Progenitor cell of endocrine pancreas (in vitro differentiated cells): ENCODE results near the gene ALDOC. TPM values are rescaled to one million over a fixed set of nuclear protein-coding genes. Genes with fewer than 3 reads are reported as not detected.

Source experiments
- DNase-seq: peaks from one replicate; pipeline ENCODE4 v3.0.0; 2021; ENCODE audit warnings: low spot score; ENCODE audit not compliant: unreplicated experiment
- H3K27ac Mint-ChIP-seq: 2 replicates; pipeline ENCODE4 v1.8.0; 2021; ENCODE audit warnings: mild to moderate bottlenecking, moderate library complexity, mixed read lengths
- H3K27me3 Mint-ChIP-seq: 2 replicates; pipeline ENCODE4 v1.8.0; 2021; ENCODE audit warnings: mixed read lengths
- H3K36me3 Mint-ChIP-seq: 2 replicates; pipeline ENCODE4 v1.8.0; 2022; ENCODE audit warnings: mixed read lengths; ENCODE audit not compliant: insufficient read depth
- H3K4me1 Mint-ChIP-seq: 2 replicates; pipeline ENCODE4 v1.8.0; 2021; ENCODE audit warnings: low read depth, mixed read lengths
- H3K4me3 Mint-ChIP-seq: 2 replicates; pipeline ENCODE4 v1.8.0; 2021; ENCODE audit warnings: low read depth, mild to moderate bottlenecking, moderate library complexity, mixed read lengths
- H3K9me3 Mint-ChIP-seq: 2 replicates; pipeline ENCODE4 v1.8.0; 2021; ENCODE audit warnings: low read depth, mixed read lengths
- CTCF ChIP-seq: fragments of 200-600 bp; sonication (generic); IDR thresholded peaks from one replicate; pipeline ENCODE4 v1.5.0; 2021; ENCODE audit warnings: antibody characterized with exemption, mild to moderate bottlenecking; ENCODE audit not compliant: unreplicated experiment
- total RNA-seq: library from RNA; stranded (reverse); gene quantifications from 2 replicates; pipeline ENCODE4 v1.2.1, GENCODE V29; 2021

Gene ALDOC
- total RNA-seq, 1 donor from 2014 or later = 4.8 TPM

- Mint-ChIP-seq H3K9me3 (no peaks in the 10 kb centered on the region), H3K27me3 (peaks cover 15% of the 10 kb centered on the region), H3K27ac (no peak overlapping the region), H3K4me3 (no peak overlapping the region), H3K36me3 (peaks cover 6% of the 10 kb centered on the region), H3K4me1 (peaks cover 13% of the 10 kb centered on the region)
- no peak for TF ChIP-seq CTCF
- no peak for DNase-seq
Measured at GRCh38 chr17:28575126-28575795, 1.4 kb downstream of the ALDOC start.

GRCh38 chr17:28574526-28574925, 2.2 kb downstream of the ALDOC start:
- DNase-seq = no peak
- no peaks in the 10 kb centered on the region for H3K9me3 Mint-ChIP-seq
- H3K27ac Mint-ChIP-seq = no peak overlapping the region
- TF ChIP-seq CTCF = peak; percentile 22
- peaks cover 5% of the 10 kb centered on the region for H3K36me3 Mint-ChIP-seq
- no peak overlapping the region for H3K4me3 Mint-ChIP-seq
- H3K4me1 Mint-ChIP-seq = peaks cover 20% of the 10 kb centered on the region
- peaks cover 15% of the 10 kb centered on the region for H3K27me3 Mint-ChIP-seq

GRCh38 chr17:28573966-28574480, 2.7 kb downstream of the ALDOC start:
- no peak overlapping the region for H3K27ac Mint-ChIP-seq
- no peak for TF ChIP-seq CTCF
- no peak for DNase-seq
- H3K9me3 Mint-ChIP-seq = no peaks in the 10 kb centered on the region
- H3K4me1 Mint-ChIP-seq = peaks cover 22% of the 10 kb centered on the region
- H3K36me3 Mint-ChIP-seq = peaks cover 4% of the 10 kb centered on the region
- no peak overlapping the region for H3K4me3 Mint-ChIP-seq
- H3K27me3 Mint-ChIP-seq = peaks cover 15% of the 10 kb centered on the region

- Mint-ChIP-seq H3K4me3 (no peak overlapping the region), H3K9me3 (no peaks in the 10 kb centered on the region), H3K27ac (no peak overlapping the region), H3K27me3 (peaks cover 15% of the 10 kb centered on the region), H3K36me3 (peaks cover 3% of the 10 kb centered on the region), H3K4me1 (peaks cover 22% of the 10 kb centered on the region)
- no peak for DNase-seq
- no peak for TF ChIP-seq CTCF
Measured at GRCh38 chr17:28573521-28573920, 3.2 kb downstream of the ALDOC start.

- H3K4me1 Mint-ChIP-seq = peaks cover 22% of the 10 kb centered on the region
- H3K27me3 Mint-ChIP-seq = peaks cover 15% of the 10 kb centered on the region
- H3K27ac Mint-ChIP-seq = no peak overlapping the region
- no peak for DNase-seq
- no peak overlapping the region for H3K4me3 Mint-ChIP-seq
- peaks cover 3% of the 10 kb centered on the region for H3K36me3 Mint-ChIP-seq
- no peaks in the 10 kb centered on the region for H3K9me3 Mint-ChIP-seq
- TF ChIP-seq CTCF = no peak
Measured at GRCh38 chr17:28573040-28573380, 3.7 kb downstream of the ALDOC start.
